IMR-90 (cell line): Measurements from ENCODE around the gene TNFSF12. TPM values are rescaled to one million over a fixed set of nuclear protein-coding genes. Genes with fewer than 3 reads are reported as not detected.

ENCODE experiments used
- ATAC-seq: fragments of 200-7000 bp; cut with Tn5 transposase; 2 replicates; pipeline ENCODE4 v1.9.1; 2020; ENCODE audit warnings: low read depth, mild to moderate bottlenecking, moderate library complexity
- BruUV-seq: library from RNA; stranded (reverse); fragments of 400-500 nt; replicated peaks from 2 replicates; lab custom pipeline; 2021; lab: Mats Ljungman, UMichigan
- CTCF ChIA-PET: fragments of 300-600 bp; formaldehyde crosslinking; extraction: SDS; loops from one replicate; lab custom pipeline; 2021; ENCODE audit warnings: antibody characterized with exemption; lab: Yijun Ruan, JAX
- POLR2A ChIA-PET: fragments of 300-600 bp; sonication (Branson Sonifier 250); formaldehyde crosslinking; loops from one replicate; lab custom pipeline; 2022; ENCODE audit warnings: antibody characterized with exemption; ENCODE audit not compliant: unreplicated experiment; lab: Charles Lee
- DNase-seq: peaks from one replicate; pipeline ENCODE4 v3.0.0; 2013
- H2AFZ ChIP-seq: replicated peaks from 2 replicates; pipeline ENCODE3; 2013; ENCODE audit warnings: low read length, mild to moderate bottlenecking; ENCODE audit not compliant: poor library complexity
- H2AK5ac ChIP-seq: 2 replicates; pipeline ENCODE4 v1.6.1; 2013; ENCODE audit warnings: low read depth, low read length, inconsistent platforms
- H2AK9ac ChIP-seq: replicated peaks from 2 replicates; pipeline ENCODE3; 2013; ENCODE audit warnings: mild to moderate bottlenecking, low read depth, low read length, moderate library complexity; ENCODE audit not compliant: poor library complexity
- H2BK120ac ChIP-seq: 2 replicates; pipeline ENCODE4 v1.6.1; 2013; ENCODE audit warnings: low read depth, low read length, inconsistent platforms
- H2BK15ac ChIP-seq: 3 replicates; pipeline ENCODE4 v1.6.1; 2013; ENCODE audit warnings: low read depth, low read length, inconsistent platforms
- H2BK20ac ChIP-seq: 2 replicates; pipeline ENCODE4 v1.6.1; 2013; ENCODE audit warnings: low read depth, mild to moderate bottlenecking, inconsistent platforms, low read length, moderate library complexity
- H2BK5ac ChIP-seq: 2 replicates; pipeline ENCODE4 v1.6.1; 2013; ENCODE audit warnings: mild to moderate bottlenecking, low read depth, low read length, inconsistent platforms; ENCODE audit not compliant: poor library complexity, severe bottlenecking
- H3K14ac ChIP-seq: replicated peaks from 2 replicates; pipeline ENCODE4 v1.6.1; 2013; ENCODE audit warnings: low read depth, low read length, inconsistent platforms
- H3K18ac ChIP-seq: 2 replicates; pipeline ENCODE4 v1.6.1; 2013; ENCODE audit warnings: low read depth, low read length, control low read depth
- H3K23ac ChIP-seq: 2 replicates; pipeline ENCODE4 v1.6.1; 2013; ENCODE audit warnings: low read depth, low read length, inconsistent platforms
- H3K27ac ChIP-seq: 2 replicates; pipeline ENCODE4 v1.5.1; 2013; ENCODE audit warnings: mild to moderate bottlenecking, control low read depth, low read length; ENCODE audit not compliant: insufficient read depth
- H3K27me3 ChIP-seq: 2 replicates; pipeline ENCODE4 v1.6.1; 2013; ENCODE audit warnings: low read length; ENCODE audit not compliant: control insufficient read depth, insufficient read depth
- H3K36me3 ChIP-seq: 2 replicates; pipeline ENCODE4 v1.6.1; 2013; ENCODE audit warnings: low read length, mixed read lengths; ENCODE audit not compliant: control insufficient read depth, insufficient read depth
- H3K4ac ChIP-seq: 2 replicates; pipeline ENCODE4 v1.6.1; 2013; ENCODE audit warnings: low read depth, low read length, inconsistent platforms
- H3K4me1 ChIP-seq: 2 replicates; pipeline ENCODE4 v1.6.1; 2013; ENCODE audit warnings: low read length, mixed read lengths; ENCODE audit not compliant: control insufficient read depth, insufficient read depth
- H3K4me2 ChIP-seq: 2 replicates; pipeline ENCODE4 v1.6.1; 2013; ENCODE audit warnings: low read depth, mild to moderate bottlenecking, control low read depth, low read length, moderate library complexity
- H3K4me3 ChIP-seq: 2 replicates; pipeline ENCODE4 v1.5.1; 2013; ENCODE audit warnings: low read depth, mild to moderate bottlenecking, control low read depth, low read length, moderate library complexity; ENCODE audit not compliant: insufficient read depth
- H3K56ac ChIP-seq: 2 replicates; pipeline ENCODE4 v1.6.1; 2013; ENCODE audit warnings: low read length, inconsistent platforms; ENCODE audit not compliant: insufficient read depth; ENCODE audit errors: extremely low read depth
- H3K79me1 ChIP-seq, 2 experiments: 2 replicates each; pipeline ENCODE4 v1.6.1; 2013; ENCODE audit warnings: low read length in 2 of 2, inconsistent platforms in 1 of 2, low read depth in 1 of 2
- H3K9ac ChIP-seq: 2 replicates; pipeline ENCODE4 v1.6.1; 2013; ENCODE audit warnings: low read depth, low read length, control low read depth
- H3K9me1 ChIP-seq: 2 replicates; pipeline ENCODE4 v1.6.1; 2013; ENCODE audit warnings: low read length, inconsistent platforms; ENCODE audit not compliant: insufficient read depth
- H3K9me3 ChIP-seq: 2 replicates; pipeline ENCODE4 v1.6.1; 2013; ENCODE audit warnings: low read length; ENCODE audit not compliant: control insufficient read depth, insufficient read depth
- H4K20me1 ChIP-seq: 2 replicates; pipeline ENCODE4 v1.6.1; 2013; ENCODE audit warnings: low read length, inconsistent platforms; ENCODE audit not compliant: insufficient read depth
- H4K5ac ChIP-seq: 2 replicates; pipeline ENCODE4 v1.6.1; 2013; ENCODE audit warnings: mild to moderate bottlenecking, low read depth, low read length, control low read depth
- H4K8ac ChIP-seq, 2 experiments: 2 replicates each; pipeline ENCODE4 v1.6.1; 2013; ENCODE audit warnings: low read depth in 2 of 2, low read length in 2 of 2, control low read depth in 1 of 2, inconsistent platforms in 1 of 2
- H4K91ac ChIP-seq: 2 replicates; pipeline ENCODE4 v1.6.1; 2013; ENCODE audit warnings: low read depth, low read length, inconsistent platforms; ENCODE audit not compliant: insufficient read depth
- BHLHE40 ChIP-seq: fragments of 150-350 bp; IDR thresholded peaks from 2 replicates; pipeline ENCODE4 v1.6.1; 2016; ENCODE audit warnings: mild to moderate bottlenecking, low read depth, low read length
- CEBPB ChIP-seq: IDR thresholded peaks from 2 replicates; pipeline ENCODE4 v1.6.1; 2012; ENCODE audit warnings: low read depth, low read length, improper control_type of control experiment
- CHD1 ChIP-seq: IDR thresholded peaks from 2 replicates; pipeline ENCODE4 v1.6.1; 2012; ENCODE audit warnings: low read depth, low read length, improper control_type of control experiment
- FOS ChIP-seq: fragments of 150-350 bp; IDR thresholded peaks from 2 replicates; pipeline ENCODE4 v1.6.1; 2016; ENCODE audit warnings: low read depth, low read length
- MAFK ChIP-seq: IDR thresholded peaks from 2 replicates; pipeline ENCODE4 v1.6.1; 2012; ENCODE audit warnings: low read depth, low read length, improper control_type of control experiment
- MAZ ChIP-seq: IDR thresholded peaks from 2 replicates; pipeline ENCODE4 v1.6.1; 2012; ENCODE audit warnings: low read depth, mild to moderate bottlenecking, low read length, improper control_type of control experiment, moderate library complexity, borderline replicate concordance
- MXI1 ChIP-seq: IDR thresholded peaks from 2 replicates; pipeline ENCODE4 v1.6.1; 2012; ENCODE audit warnings: low read depth, mild to moderate bottlenecking, low read length, moderate library complexity, borderline replicate concordance
- NFE2L2 ChIP-seq: fragments of 150-350 bp; IDR thresholded peaks from 2 replicates; pipeline ENCODE4 v1.6.1; 2016; ENCODE audit warnings: low read depth, mild to moderate bottlenecking, low read length
- POLR2A ChIP-seq: IDR thresholded peaks from 2 replicates; pipeline ENCODE4 v1.6.1; 2012; ENCODE audit warnings: mild to moderate bottlenecking, low read depth, low read length
- RAD21 ChIP-seq: IDR thresholded peaks from 2 replicates; pipeline ENCODE4 v1.6.1; 2012; ENCODE audit warnings: low read length, improper control_type of control experiment
- RCOR1 ChIP-seq: IDR thresholded peaks from 2 replicates; pipeline ENCODE4 v1.6.1; 2012; ENCODE audit warnings: mild to moderate bottlenecking, low read length, improper control_type of control experiment; ENCODE audit not compliant: insufficient replicate concordance
- RFX5 ChIP-seq: IDR thresholded peaks from 2 replicates; pipeline ENCODE4 v1.8.0; 2012; ENCODE audit warnings: low read depth, mild to moderate bottlenecking, low read length, moderate library complexity
- SMC3 ChIP-seq: fragments of 150-350 bp; IDR thresholded peaks from 2 replicates; pipeline ENCODE4 v1.6.1; 2016; ENCODE audit warnings: low read depth, mild to moderate bottlenecking, antibody characterized with exemption, low read length, moderate library complexity
- WGBS, 2 experiments: methylation state at CpG; one replicate each; pipeline versions ENCODE4 v1.1.5 to v1.1.7; 2013; ENCODE audit warnings: missing lambda C conversion rate in 2 of 2; ENCODE audit not compliant: insufficient read length in 1 of 2; ENCODE audit errors: extremely low coverage in 2 of 2; 5-methylcytosine and 5-hydroxymethylcytosine counted together
- dilution Hi-C: fragments of 300-500 bp; cut with HindIII; formaldehyde crosslinking; loops from one replicate; pipeline ENCODE4 v1.14.3; 2018; ENCODE audit warnings: low sequenced_read_pairs; ENCODE audit not compliant: unreplicated experiment
- in situ Hi-C: fragments of 300-500 bp; cut with MboI; formaldehyde crosslinking; loops from 3 replicates; pipeline ENCODE4 v1.14.3; 2019; ENCODE audit warnings: low sequenced_read_pairs, inconsistent platforms, mixed read lengths
- intact Hi-C: fragments of 100-400 bp; cut with micrococcal nuclease; formaldehyde crosslinking; loops from 2 replicates; pipeline ENCODE4 v1.10.0; 2022
- polyA plus RNA-seq, 3 experiments: library from polyadenylated mRNA; depleted of rRNA; stranded (reverse); fragments of >200 nt; gene quantifications; 2 replicates each; pipeline ENCODE4 v1.2.3, GENCODE V29; 2012; ENCODE audit warnings: low replicate concordance in 1 of 3
- total RNA-seq: library from RNA; depleted of rRNA; stranded (reverse); fragments of >200 nt; gene quantifications from 2 replicates; pipeline ENCODE4 v1.2.3, GENCODE V29; 2012
- TF ChIP-seq, protein P1 (sequence below): fragments of 150-350 bp; IDR thresholded peaks from 2 replicates; pipeline ENCODE4 v1.6.1; 2016; ENCODE audit warnings: low read depth, mild to moderate bottlenecking, low read length, moderate library complexity, borderline replicate concordance
- TF ChIP-seq, protein P2 (sequence below): fragments of 150-350 bp; IDR thresholded peaks from 2 replicates; pipeline ENCODE4 v1.6.1; 2017; ENCODE audit warnings: mild to moderate bottlenecking, antibody characterized with exemption, low read length, low read depth

Gene TNFSF12
- total and polyA plus RNA-seq, 2 of the 4 experiments (the other 2 are of a cell fraction) = 2.7 to 22.0 TPM

DNA sequence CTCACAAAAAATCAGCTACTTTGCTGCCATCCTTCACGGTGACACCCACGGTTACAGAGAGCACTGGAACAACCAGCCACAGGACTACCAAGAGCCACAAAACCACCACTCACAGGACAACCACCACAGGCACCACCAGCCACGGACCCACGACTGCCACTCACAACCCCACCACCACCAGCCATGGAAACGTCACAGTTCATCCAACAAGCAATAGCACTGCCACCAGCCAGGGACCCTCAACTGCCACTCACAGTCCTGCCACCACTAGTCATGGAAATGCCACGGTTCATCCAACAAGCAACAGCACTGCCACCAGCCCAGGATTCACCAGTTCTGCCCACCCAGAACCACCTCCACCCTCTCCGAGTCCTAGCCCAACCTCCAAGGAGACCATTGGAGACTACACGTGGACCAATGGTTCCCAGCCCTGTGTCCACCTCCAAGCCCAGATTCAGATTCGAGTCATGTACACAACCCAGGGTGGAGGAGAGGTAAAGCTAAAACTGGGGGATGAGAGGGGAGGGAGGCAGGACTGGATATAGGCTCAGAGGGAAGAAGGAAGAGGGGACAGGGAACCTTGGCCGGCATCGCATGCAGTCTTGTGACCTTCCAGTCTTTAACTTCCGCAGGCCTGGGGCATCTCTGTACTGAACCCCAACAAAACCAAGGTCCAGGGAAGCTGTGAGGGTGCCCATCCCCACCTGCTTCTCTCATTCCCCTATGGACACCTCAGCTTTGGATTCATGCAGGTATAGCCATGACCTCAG, 31.2 kb downstream of the TNFSF12 start:
- peaks cover 46% of the 10 kb centered on the region for H4K20me1 ChIP-seq
- H3K4me1 ChIP-seq = peaks cover 31% of the 10 kb centered on the region
- H2BK120ac ChIP-seq = peak overlapping the region; percentile 8; the same call in 1 of the 2 replicates
- no TSS peak for BruUV-seq
- peak overlapping the region; percentile 76 for H2BK5ac ChIP-seq
- intact Hi-C loops (no loop called here), dilution Hi-C loops (no loop called here), in situ Hi-C loops (no loop called here)
- H3K4ac ChIP-seq = peak overlapping the region; percentile 78
- H3K9ac ChIP-seq = peak overlapping the region; percentile 8
- TF ChIP-seq, protein P1, sequence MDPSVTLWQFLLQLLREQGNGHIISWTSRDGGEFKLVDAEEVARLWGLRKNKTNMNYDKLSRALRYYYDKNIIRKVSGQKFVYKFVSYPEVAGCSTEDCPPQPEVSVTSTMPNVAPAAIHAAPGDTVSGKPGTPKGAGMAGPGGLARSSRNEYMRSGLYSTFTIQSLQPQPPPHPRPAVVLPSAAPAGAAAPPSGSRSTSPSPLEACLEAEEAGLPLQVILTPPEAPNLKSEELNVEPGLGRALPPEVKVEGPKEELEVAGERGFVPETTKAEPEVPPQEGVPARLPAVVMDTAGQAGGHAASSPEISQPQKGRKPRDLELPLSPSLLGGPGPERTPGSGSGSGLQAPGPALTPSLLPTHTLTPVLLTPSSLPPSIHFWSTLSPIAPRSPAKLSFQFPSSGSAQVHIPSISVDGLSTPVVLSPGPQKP = no peak
- no peak for TF ChIP-seq RFX5
- no peak for TF ChIP-seq NFE2L2
- TF ChIP-seq BHLHE40 = no peak
- TF ChIP-seq POLR2A = no peak
- TF ChIP-seq FOS = no peak
- TF ChIP-seq MAZ = no peak
- no peak for TF ChIP-seq RAD21
- no peak for TF ChIP-seq CHD1
- TF ChIP-seq, protein P2, sequence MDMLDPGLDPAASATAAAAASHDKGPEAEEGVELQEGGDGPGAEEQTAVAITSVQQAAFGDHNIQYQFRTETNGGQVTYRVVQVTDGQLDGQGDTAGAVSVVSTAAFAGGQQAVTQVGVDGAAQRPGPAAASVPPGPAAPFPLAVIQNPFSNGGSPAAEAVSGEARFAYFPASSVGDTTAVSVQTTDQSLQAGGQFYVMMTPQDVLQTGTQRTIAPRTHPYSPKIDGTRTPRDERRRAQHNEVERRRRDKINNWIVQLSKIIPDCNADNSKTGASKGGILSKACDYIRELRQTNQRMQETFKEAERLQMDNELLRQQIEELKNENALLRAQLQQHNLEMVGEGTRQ = no peak
- no peak for TF ChIP-seq SMC3
- no peak for TF ChIP-seq MAFK
- TF ChIP-seq CEBPB = no peak
- TF ChIP-seq MXI1 = no peak
- no peak for TF ChIP-seq RCOR1
- peak overlapping the region; percentile 23 for H3K4me2 ChIP-seq
- H3K4me3 ChIP-seq = peak overlapping the region; percentile 1; the same call in 1 of the 2 replicates
- H3K79me1 ChIP-seq = peaks cover 16 to 82% of the 10 kb centered on the region in 2 experiments
- no peak overlapping the region; the same call in 1 of the 2 replicates for H2BK20ac ChIP-seq
- H2AFZ ChIP-seq = peak overlapping the region; percentile 70
- no peak overlapping the region for H3K56ac ChIP-seq
- WGBS, 2 experiments = 65% methylated on average over 6 of the region's 12 CpGs; no CpG with 5 or more reads in 1 of the 2 experiments
- peak overlapping the region; percentile 72 for H4K5ac ChIP-seq
- H2AK5ac ChIP-seq = peak overlapping the region; percentile 93
- DNase-seq (no peak), ATAC-seq (no peak)
- H3K23ac ChIP-seq = peak overlapping the region; percentile 7
- H3K9me3 ChIP-seq = no peaks in the 10 kb centered on the region
- H3K36me3 ChIP-seq = peaks cover 42% of the 10 kb centered on the region
- peak overlapping the region; percentile 86 for H2AK9ac ChIP-seq
- ChIA-PET POLR2A (interaction anchor here (0.5 to 1.2 kb wide), 2 partner anchors 9 kb away, joined by 3 to 6 read pairs; no protein-coding TSS in a partner anchor), CTCF (interaction anchor here (1.3 kb wide), 1 partner anchor 108 kb away, joined by 4 read pairs; the partner anchor contains the start of genes TP53 and WRAP53)
- no peaks in the 10 kb centered on the region for H3K27me3 ChIP-seq
- peak overlapping the region; percentile 63 for H4K91ac ChIP-seq
- peak overlapping the region in 1 of 2 experiments; percentile 78; a peak in 2 of 4 replicates for H4K8ac ChIP-seq
- H3K18ac ChIP-seq = peak overlapping the region; percentile 3; the same call in 1 of the 2 replicates
- H3K14ac ChIP-seq = peak overlapping the region; percentile 81
- H3K27ac ChIP-seq = peak overlapping the region; percentile 49
- H2BK15ac ChIP-seq = peak overlapping the region; percentile 4; the same call in 2 of the 3 replicates
- peaks cover 19% of the 10 kb centered on the region for H3K9me1 ChIP-seq
